ENCODE data around the gene SUCLG2. TPM values are rescaled to one million over a fixed set of nuclear protein-coding genes. Genes with fewer than 3 reads are reported as not detected.

The SUCLG2 gene
- total RNA-seq, 1 experiment from 2014 or later: 38.5 TPM

GRCh38 chr3:67640023-67640660 is 14.3 kb downstream of the SUCLG2 start:
- H3K4me1 Mint-ChIP-seq: peaks cover 7 to 8% of the 10 kb centered on the region in 2 experiments
- Histone ChIP-seq H3K23ac (ENCODE audit: insufficient read length, low read depth, low read length) (no peak overlapping the region), H4K8ac (replicated peaks; ENCODE audit: insufficient read length, low read depth, low read length) (no peak overlapping the region), H3T11ph (ENCODE audit: low read length) (no peak overlapping the region), H3K23me2 (ENCODE audit: insufficient read length, low read depth, low read length, poor library complexity, severe bottlenecking) (no peaks in the 10 kb centered on the region), H3K4me1 (ENCODE audit: insufficient read depth, low read length) (no peaks in the 10 kb centered on the region), H3K79me2 (ENCODE audit: insufficient read depth, low read length) (no peaks in the 10 kb centered on the region), H4K91ac (ENCODE audit: insufficient read length, low read depth, low read length) (no peak overlapping the region), H3K56ac (ENCODE audit: insufficient read length, low read depth, low read length) (no peak overlapping the region), H3K9ac (ENCODE audit: extremely low read depth, insufficient read length, low read length) (no peak overlapping the region), H3K4me2 (ENCODE audit: insufficient read depth, insufficient read length, low read length) (no peak overlapping the region), H2BK120ac (ENCODE audit: low read depth, low read length, poor library complexity, severe bottlenecking) (no peak overlapping the region), H2BK12ac (ENCODE audit: insufficient read length, low read depth, low read length) (no peak overlapping the region), H3K79me1 (ENCODE audit: insufficient read depth, low read depth, low read length, poor library complexity, severe bottlenecking) (no peaks in the 10 kb centered on the region), H3K4ac (ENCODE audit: low read depth, low read length) (no peak overlapping the region), H2AK5ac (ENCODE audit: insufficient read length, low read length) (no peak overlapping the region), H4K20me1 (ENCODE audit: control insufficient read depth, insufficient read depth, insufficient read length) (no peaks in the 10 kb centered on the region), H3K27ac (ENCODE audit: insufficient read length, low read depth, low read length) (no peak overlapping the region), H2AFZ (ENCODE audit: low read length) (no peak overlapping the region), H3K9me3 (ENCODE audit: control insufficient read depth, low read depth, low read length) (no peaks in the 10 kb centered on the region), H4K5ac (ENCODE audit: insufficient read length, low read depth, low read length) (no peak overlapping the region), H3K27me3 (ENCODE audit: insufficient read depth, low read length) (no peaks in the 10 kb centered on the region), H3K18ac (ENCODE audit: insufficient read length, low read depth, low read length) (no peak overlapping the region), H2BK20ac (ENCODE audit: low read depth, low read length, poor library complexity, severe bottlenecking) (no peak overlapping the region), H2BK15ac (ENCODE audit: low read depth, low read length) (no peak overlapping the region), H2BK5ac (ENCODE audit: insufficient read length, low read length) (no peak overlapping the region), H3K14ac (ENCODE audit: insufficient read depth, low read length) (no peak overlapping the region)
- H3K27ac Mint-ChIP-seq: no peak overlapping the region; a peak in 1 of 7 replicates
- H3K27me3 Mint-ChIP-seq (ENCODE audit: low read depth): no peaks in the 10 kb centered on the region
- H3K36me3 Mint-ChIP-seq (ENCODE audit: insufficient read depth in 1 of 3, low read depth in 3 of 3): peaks cover 0 to 6% (median 0%) of the 10 kb centered on the region in 3 experiments; a peak in 4 of 7 replicates
- no peak overlapping the region for H3K4me3 Mint-ChIP-seq
- no peaks in the 10 kb centered on the region for H3K9me3 Mint-ChIP-seq
- no peak for DNase-seq
- WGBS (ENCODE audit: extremely low coverage, insufficient read length, low lambda C conversion rate): no CpG with 5 or more reads among the region's 6 CpGs
- TF ChIP-seq CTCF (conservative IDR thresholded peaks at IDR 0.05): no peak

Data from H9 (cell line).